CD8-positive, alpha-beta memory T cell (primary cell): Measurements from ENCODE around the gene DOK6. TPM values are rescaled to one million over a fixed set of nuclear protein-coding genes. Genes with fewer than 3 reads are reported as not detected.

Experiments used
- CTCF ChIA-PET: fragments of 350-600 bp; sonication (Branson Sonifier 250); formaldehyde crosslinking; loops from one replicate; lab custom pipeline; 2021; ENCODE audit warnings: antibody characterized with exemption; lab: Charles Lee
- POLR2A ChIA-PET: fragments of 350-600 bp; sonication (Branson Sonifier 250); formaldehyde crosslinking; loops from one replicate; lab custom pipeline; 2021; ENCODE audit warnings: antibody characterized with exemption; lab: Charles Lee
- DNase-seq, 5 donors: peaks; one replicate each; pipeline versions ENCODE4 v3.0.0 to v3.0.0-alpha.2; 2020 to 2022; ENCODE audit warnings: mixed read lengths in 1 of 5
- H3K27ac ChIP-seq: one replicate; pipeline ENCODE4 v1.7.0; 2013; ENCODE audit warnings: low read depth, mild to moderate bottlenecking, low read length, moderate library complexity
- H3K27me3 ChIP-seq: 2 replicates; pipeline ENCODE4 v1.7.0; 2013; ENCODE audit warnings: low read length, mild to moderate bottlenecking; ENCODE audit not compliant: insufficient read depth, poor library complexity, severe bottlenecking
- H3K36me3 ChIP-seq: 2 replicates; pipeline ENCODE4 v1.7.0; 2013; ENCODE audit warnings: mild to moderate bottlenecking, low read length, moderate library complexity; ENCODE audit not compliant: insufficient read depth
- H3K4me1 ChIP-seq: 2 replicates; pipeline ENCODE4 v1.7.0; 2013; ENCODE audit warnings: mild to moderate bottlenecking, low read length, moderate library complexity; ENCODE audit not compliant: insufficient read depth
- H3K4me3 ChIP-seq: 2 replicates; pipeline ENCODE4 v1.7.0; 2013; ENCODE audit warnings: mild to moderate bottlenecking, low read length
- H3K9me3 ChIP-seq: 2 replicates; pipeline ENCODE4 v1.7.0; 2013; ENCODE audit warnings: mild to moderate bottlenecking, low read length
- H3K27ac Mint-ChIP-seq, 8 donors: one replicate each; pipeline ENCODE4 v1.8.0; 2020 to 2021; ENCODE audit warnings: mixed read lengths in 8 of 8, mild to moderate bottlenecking in 6 of 8, inconsistent platforms in 3 of 8, moderate library complexity in 3 of 8
- H3K27me3 Mint-ChIP-seq, 2 donors: one replicate each; pipeline ENCODE4 v1.8.0; 2020 to 2021; ENCODE audit warnings: mixed read lengths in 2 of 2, mild to moderate bottlenecking in 1 of 2, moderate library complexity in 1 of 2
- H3K36me3 Mint-ChIP-seq, 3 donors: one replicate each; pipeline ENCODE4 v1.8.0; 2020 to 2021; ENCODE audit warnings: mixed read lengths in 3 of 3, inconsistent platforms in 1 of 3, mild to moderate bottlenecking in 1 of 3
- H3K4me1 Mint-ChIP-seq, 3 donors: one replicate each; pipeline ENCODE4 v1.8.0; 2020 to 2021; ENCODE audit warnings: mixed read lengths in 3 of 3, inconsistent platforms in 1 of 3, mild to moderate bottlenecking in 1 of 3
- H3K4me3 Mint-ChIP-seq, 7 donors: one replicate each; pipeline ENCODE4 v1.8.0; 2020 to 2021; ENCODE audit warnings: mixed read lengths in 7 of 7, mild to moderate bottlenecking in 6 of 7, moderate library complexity in 4 of 7, inconsistent platforms in 2 of 7
- H3K9me3 Mint-ChIP-seq, 5 donors: one replicate each; pipeline ENCODE4 v1.8.0; 2020 to 2022; ENCODE audit warnings: mixed read lengths in 5 of 5, mild to moderate bottlenecking in 3 of 5, moderate library complexity in 2 of 5, inconsistent platforms in 1 of 5
- polyA plus RNA-seq: library from polyadenylated mRNA; unstranded; fragments of 300-500 nt; fragmentation: Illumina TruSeq; gene quantifications from one replicate; pipeline ENCODE4 v1.2.3, GENCODE V29; 2021
- total RNA-seq, 2 experiments: library from RNA; stranded (reverse); gene quantifications; one replicate each; pipeline ENCODE4 v1.2.3, GENCODE V29; 2021

The DOK6 gene
- total and polyA plus RNA-seq, 3 experiments from 2014 or later = 0.13 TPM; not detected in 2

GRCh38 chr18:69720422-69720821 lies 319.7 kb downstream of the DOK6 start:
- Mint-ChIP-seq H3K27me3 (no peaks in the 10 kb centered on the region), H3K36me3 (peaks cover 3 to 21% (median 4%) of the 10 kb centered on the region in 3 donors), H3K4me3 (no peak overlapping the region), H3K4me1 (peaks cover 0 to 11% (median 7%) of the 10 kb centered on the region in 3 donors), H3K9me3 (peaks cover 20 to 33% (median 26%) of the 10 kb centered on the region in 5 donors), H3K27ac (no peak overlapping the region)
- H3K27ac ChIP-seq = no peak overlapping the region
- DNase-seq = no peak
- no peaks in the 10 kb centered on the region for H3K4me1 ChIP-seq
- H3K4me3 ChIP-seq = no peak overlapping the region
- H3K27me3 ChIP-seq = no peaks in the 10 kb centered on the region
- ChIA-PET CTCF (no interaction called here), POLR2A (no interaction called here)
- H3K9me3 ChIP-seq = peaks cover 7% of the 10 kb centered on the region
- no peaks in the 10 kb centered on the region for H3K36me3 ChIP-seq

- H3K27ac Mint-ChIP-seq = no peak overlapping the region
- CTCF ChIA-PET = no interaction called here
- H3K36me3 Mint-ChIP-seq = peaks cover 4 to 13% (median 6%) of the 10 kb centered on the region in 3 donors
Observed at GRCh38 chr18:69723434-69723833, 322.7 kb downstream of the DOK6 start.

GRCh38 chr18:69725009-69725408 lies 324.3 kb downstream of the DOK6 start:
- H3K4me1 ChIP-seq = no peaks in the 10 kb centered on the region
- H3K9me3 Mint-ChIP-seq = peaks cover 0 to 6% (median 3%) of the 10 kb centered on the region in 5 donors
- H3K27me3 Mint-ChIP-seq = no peaks in the 10 kb centered on the region
- H3K36me3 ChIP-seq = no peaks in the 10 kb centered on the region
- no peaks in the 10 kb centered on the region for H3K27me3 ChIP-seq
- POLR2A ChIA-PET = no interaction called here
- no peak overlapping the region for H3K4me3 ChIP-seq
- H3K27ac Mint-ChIP-seq = no peak overlapping the region
- peaks cover 1 to 9% (median 4%) of the 10 kb centered on the region in 3 donors for H3K36me3 Mint-ChIP-seq
- H3K9me3 ChIP-seq = no peaks in the 10 kb centered on the region
- CTCF ChIA-PET = interaction anchor here (0.8 kb wide), 1 partner anchor 19 kb away, joined by 3 read pairs; no protein-coding TSS in a partner anchor
- DNase-seq = no peak
- peaks cover 0 to 11% (median 7%) of the 10 kb centered on the region in 3 donors for H3K4me1 Mint-ChIP-seq
- peak overlapping the region in 1 of 7 donors; percentile 34 for H3K4me3 Mint-ChIP-seq
- H3K27ac ChIP-seq = no peak overlapping the region

More at GRCh38 chr18:69723434-69723833, 322.7 kb downstream of the DOK6 start:
- H3K4me1 Mint-ChIP-seq = peaks cover 0 to 11% (median 7%) of the 10 kb centered on the region in 3 donors
- no peaks in the 10 kb centered on the region for H3K27me3 Mint-ChIP-seq
- peaks cover 12 to 18% (median 13%) of the 10 kb centered on the region in 5 donors for H3K9me3 Mint-ChIP-seq
- Histone ChIP-seq H3K27ac (no peak overlapping the region), H3K9me3 (peaks cover 7% of the 10 kb centered on the region), H3K36me3 (no peaks in the 10 kb centered on the region), H3K27me3 (no peaks in the 10 kb centered on the region), H3K4me3 (no peak overlapping the region), H3K4me1 (no peaks in the 10 kb centered on the region)
- peak overlapping the region in 1 of 7 donors; percentile 5 for H3K4me3 Mint-ChIP-seq
- POLR2A ChIA-PET = no interaction called here
- no peak for DNase-seq

GRCh38 chr18:69725855-69726508 lies 325.3 kb downstream of the DOK6 start:
- Histone ChIP-seq H3K4me1 (no peaks in the 10 kb centered on the region), H3K4me3 (no peak overlapping the region), H3K9me3 (no peaks in the 10 kb centered on the region), H3K27me3 (no peaks in the 10 kb centered on the region), H3K36me3 (no peaks in the 10 kb centered on the region), H3K27ac (no peak overlapping the region)
- no peak for DNase-seq
- peaks cover 1 to 9% (median 4%) of the 10 kb centered on the region in 3 donors for H3K36me3 Mint-ChIP-seq
- ChIA-PET CTCF (no interaction called here), POLR2A (no interaction called here)
- H3K27me3 Mint-ChIP-seq = no peaks in the 10 kb centered on the region
- H3K4me3 Mint-ChIP-seq = no peak overlapping the region
- H3K9me3 Mint-ChIP-seq = peaks cover 0 to 2% (median 0%) of the 10 kb centered on the region in 5 donors
- H3K27ac Mint-ChIP-seq = no peak overlapping the region
- H3K4me1 Mint-ChIP-seq = peaks cover 0 to 11% (median 7%) of the 10 kb centered on the region in 3 donors

GRCh38 chr18:69727912-69728572 lies 327.4 kb downstream of the DOK6 start:
- Histone ChIP-seq H3K4me1 (no peaks in the 10 kb centered on the region), H3K36me3 (no peaks in the 10 kb centered on the region), H3K27ac (no peak overlapping the region), H3K4me3 (no peak overlapping the region), H3K27me3 (no peaks in the 10 kb centered on the region), H3K9me3 (no peaks in the 10 kb centered on the region)
- H3K9me3 Mint-ChIP-seq = no peaks in the 10 kb centered on the region
- no peak for DNase-seq
- H3K4me1 Mint-ChIP-seq = peaks cover 0 to 10% (median 7%) of the 10 kb centered on the region in 3 donors
- ChIA-PET CTCF (no interaction called here), POLR2A (no interaction called here)
- no peaks in the 10 kb centered on the region for H3K27me3 Mint-ChIP-seq
- no peak overlapping the region for H3K4me3 Mint-ChIP-seq
- H3K27ac Mint-ChIP-seq = no peak overlapping the region
- peaks cover 1 to 10% (median 4%) of the 10 kb centered on the region in 3 donors for H3K36me3 Mint-ChIP-seq

GRCh38 chr18:69730664-69731063 lies 330.0 kb downstream of the DOK6 start:
- no peak overlapping the region for H3K4me3 ChIP-seq
- no peaks in the 10 kb centered on the region for H3K36me3 ChIP-seq
- Mint-ChIP-seq H3K4me1 (no peaks in the 10 kb centered on the region), H3K27ac (no peak overlapping the region), H3K36me3 (peaks cover 3 to 12% (median 10%) of the 10 kb centered on the region in 3 donors), H3K9me3 (peaks cover 0 to 1% (median 0%) of the 10 kb centered on the region in 5 donors), H3K4me3 (no peak overlapping the region), H3K27me3 (no peaks in the 10 kb centered on the region)
- DNase-seq = no peak
- ChIA-PET CTCF (no interaction called here), POLR2A (no interaction called here)
- no peak overlapping the region for H3K27ac ChIP-seq
- H3K27me3 ChIP-seq = no peaks in the 10 kb centered on the region
- H3K9me3 ChIP-seq = no peaks in the 10 kb centered on the region
- H3K4me1 ChIP-seq = no peaks in the 10 kb centered on the region

GRCh38 chr18:69734536-69734935 lies 333.8 kb downstream of the DOK6 start:
- Mint-ChIP-seq H3K36me3 (peaks cover 2 to 14% (median 8%) of the 10 kb centered on the region in 3 donors), H3K4me1 (no peaks in the 10 kb centered on the region), H3K27me3 (no peaks in the 10 kb centered on the region), H3K9me3 (peaks cover 0 to 3% (median 0%) of the 10 kb centered on the region in 5 donors), H3K27ac (no peak overlapping the region), H3K4me3 (no peak overlapping the region)
- no peaks in the 10 kb centered on the region for H3K4me1 ChIP-seq
- H3K27me3 ChIP-seq = no peaks in the 10 kb centered on the region
- DNase-seq = no peak
- POLR2A ChIA-PET = no interaction called here
- CTCF ChIA-PET = no interaction called here
- H3K4me3 ChIP-seq = no peak overlapping the region
- no peak overlapping the region for H3K27ac ChIP-seq
- no peaks in the 10 kb centered on the region for H3K36me3 ChIP-seq
- no peaks in the 10 kb centered on the region for H3K9me3 ChIP-seq

GRCh38 chr18:69736730-69737129 lies 336.0 kb downstream of the DOK6 start:
- ChIA-PET POLR2A (no interaction called here), CTCF (no interaction called here)
- no peaks in the 10 kb centered on the region for H3K36me3 ChIP-seq
- Mint-ChIP-seq H3K4me3 (no peak overlapping the region), H3K36me3 (peaks cover 2 to 17% (median 13%) of the 10 kb centered on the region in 3 donors), H3K4me1 (no peaks in the 10 kb centered on the region), H3K27ac (no peak overlapping the region), H3K9me3 (peaks cover 0 to 3% (median 0%) of the 10 kb centered on the region in 5 donors), H3K27me3 (no peaks in the 10 kb centered on the region)
- H3K9me3 ChIP-seq = no peaks in the 10 kb centered on the region
- no peak overlapping the region for H3K27ac ChIP-seq
- no peaks in the 10 kb centered on the region for H3K4me1 ChIP-seq
- no peak for DNase-seq
- no peaks in the 10 kb centered on the region for H3K27me3 ChIP-seq
- no peak overlapping the region for H3K4me3 ChIP-seq
